ENCODE results near the gene ALDH1L2. TPM values are rescaled to one million over a fixed set of nuclear protein-coding genes. Genes with fewer than 3 reads are reported as not detected.

Gene ALDH1L2
- total RNA-seq, 4 donors from 2014 or later, result 7.0 to 19.9 (median 11.1) TPM

- TF ChIP-seq CTCF (IDR thresholded peaks at IDR 0.05; ENCODE audit: low read depth), result no peak
These were observed 23.5 kb upstream of the ALDH1L2 start, which contains the start of gene WASHC4 for GRCh38 chr12:105107494-105108371. Gene WASHC4, plus strand, starts transcription at chr12:105107731. Its CDS starts 70 bp downstream, at chr12:105107801.

GRCh38 chr12:105107171-105107493 lies 22.9 kb upstream of the ALDH1L2 start:
- TF ChIP-seq CTCF (IDR thresholded peaks at IDR 0.05; ENCODE audit: low read depth), result no peak

GRCh38 chr12:105106621-105107020 lies 22.4 kb upstream of the ALDH1L2 start:
- no peak for TF ChIP-seq CTCF (IDR thresholded peaks at IDR 0.05; ENCODE audit: low read depth)

GRCh38 chr12:105104762-105105161 lies 20.5 kb upstream of the ALDH1L2 start:
- TF ChIP-seq CTCF (IDR thresholded peaks at IDR 0.05; ENCODE audit: low read depth), result no peak

- TF ChIP-seq CTCF (IDR thresholded peaks at IDR 0.05; ENCODE audit: low read depth), result no peak
These were observed 18.4 kb upstream of the ALDH1L2 start for GRCh38 chr12:105102673-105103072.

GRCh38 chr12:105100998-105101397 lies 16.7 kb upstream of the ALDH1L2 start:
- TF ChIP-seq CTCF (IDR thresholded peaks at IDR 0.05; ENCODE audit: low read depth), result no peak

- no peak for TF ChIP-seq CTCF (IDR thresholded peaks at IDR 0.05; ENCODE audit: low read depth)
These were observed 16.1 kb upstream of the ALDH1L2 start for GRCh38 chr12:105100207-105100985.

Data from subcutaneous adipose tissue (tissue), 4 donors.